Sigmoid colon (tissue), 7 donors: ENCODE results near the gene CCER1. TPM values are rescaled to one million over a fixed set of nuclear protein-coding genes. Genes with fewer than 3 reads are reported as not detected.

ENCODE experiments used
- DNase-seq: peaks from one replicate; pipeline ENCODE4 v3.0.0-alpha.2; 2019
- H3K27ac ChIP-seq, 4 donors: fragments of 200-600 bp; sonication (generic); one replicate each; pipeline ENCODE4 v1.5.1; 2016 to 2019; ENCODE audit warnings: mild to moderate bottlenecking in 1 of 4
- H3K27me3 ChIP-seq, 3 donors: fragments of 200-600 bp; sonication (generic); one replicate each; pipeline ENCODE4 v1.5.1; 2019; ENCODE audit warnings: mild to moderate bottlenecking in 1 of 3
- H3K36me3 ChIP-seq, 4 donors: fragments of 200-600 bp; sonication (generic); one replicate each; pipeline ENCODE4 v1.5.1; 2016 to 2019
- H3K4me1 ChIP-seq, 4 donors: fragments of 200-600 bp; sonication (generic); one replicate each; pipeline ENCODE4 v1.5.1; 2017 to 2019
- H3K4me3 ChIP-seq, 4 donors: fragments of 200-600 bp; sonication (generic); one replicate each; pipeline ENCODE4 v1.5.1; 2017 to 2019; ENCODE audit warnings: mild to moderate bottlenecking in 2 of 4, moderate library complexity in 1 of 4
- H3K9me3 ChIP-seq, 4 donors: fragments of 200-600 bp in 3 of 4; sonication (generic) in 3 of 4; one replicate each; pipeline versions ENCODE4 v1.5.1 to v1.6.1; 2013 to 2019
- EP300 ChIP-seq, 4 donors: sonication (generic); formaldehyde crosslinking; IDR thresholded peaks; one replicate each; pipeline ENCODE4 v1.6.1; 2017; ENCODE audit warnings: antibody characterized with exemption in 4 of 4
- POLR2A ChIP-seq, 2 donors: fragments of 450-650 bp; IDR thresholded peaks; one replicate each; pipeline ENCODE4 v1.6.1; 2016; ENCODE audit warnings: antibody characterized with exemption in 2 of 2, mild to moderate bottlenecking in 2 of 2, moderate library complexity in 2 of 2
- POLR2AphosphoS5 ChIP-seq, 4 donors: sonication (generic); formaldehyde crosslinking; IDR thresholded peaks; one replicate each; pipeline ENCODE4 v1.6.1; 2017; ENCODE audit warnings: antibody characterized with exemption in 4 of 4
- WGBS, 2 donors: extraction: QIAGEN DNeasy Blood & Tissue Kit; methylation state at CpG; one replicate each; pipeline ENCODE4 v1.1.7; 2013; 5-methylcytosine and 5-hydroxymethylcytosine counted together
- intact Hi-C: fragments of 100-400 bp; cut with DNase I; formaldehyde crosslinking; loops from one replicate; pipeline ENCODE4 v1.15.1; 2023
- polyA plus RNA-seq, 3 donors: library from polyadenylated mRNA; stranded (reverse); fragments of 200-250 nt; gene quantifications; one replicate each; pipeline ENCODE4 v1.2.3, GENCODE V29; 2013
- total RNA-seq, 4 donors: library from RNA; depleted of rRNA; stranded (reverse); fragments of >200 nt; gene quantifications; one replicate each; pipeline ENCODE4 v1.1.0, GENCODE V29; 2016
- TF ChIP-seq, protein P1 (sequence below), 4 experiments: fragments of 450-650 bp in 3 of 4; fragments of 200-600 bp in 1 of 4; IDR thresholded peaks; one replicate each; pipeline ENCODE4 v1.5.1; 2016 to 2019; ENCODE audit warnings: antibody characterized with exemption in 4 of 4, mild to moderate bottlenecking in 3 of 4, moderate library complexity in 2 of 4
- donor health status: healthy with polysubstance abuse.
- donor health status: Bipolar disorder and iron deficiency.
- donor health status: healthy.

Gene CCER1
- total and polyA plus RNA-seq, 7 donors = not detected

DNA sequence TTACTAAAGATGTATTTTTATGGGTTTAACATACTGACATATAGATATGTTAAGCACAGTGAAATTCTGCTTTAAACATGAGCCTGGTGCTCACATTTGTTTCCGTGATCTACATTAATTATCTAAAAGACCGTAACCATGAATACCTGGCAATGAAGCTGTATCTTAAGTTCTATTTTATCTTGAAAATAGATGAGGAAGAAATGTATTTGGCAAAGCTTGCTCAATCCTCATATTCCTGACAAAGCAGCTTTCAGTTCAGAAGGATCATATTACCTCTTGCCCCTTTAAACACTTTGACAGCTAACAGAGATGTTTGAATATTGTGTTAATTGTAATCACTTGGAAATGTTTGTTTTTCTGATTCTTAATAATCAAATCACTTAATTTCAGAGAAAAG is 40.0 kb upstream of the CCER1 start:
- intact Hi-C loops = no loop called here
- H3K27ac ChIP-seq = no peak overlapping the region
- 92 to 93% methylated on average over 2 of the region's 2 CpGs for WGBS, 2 donors

GRCh38 chr12:90991952-90992465 is 37.0 kb upstream of the CCER1 start:
- H3K36me3 ChIP-seq = no peaks in the 10 kb centered on the region
- no peak for DNase-seq
- H3K4me3 ChIP-seq = no peak overlapping the region
- H3K27me3 ChIP-seq = no peaks in the 10 kb centered on the region
- no peak overlapping the region for H3K27ac ChIP-seq
- whole genome bisulfite sequencing, 2 donors = 83 to 91% methylated on average over 3 of the region's 3 CpGs
- no peaks in the 10 kb centered on the region for H3K4me1 ChIP-seq
- intact Hi-C loops = no loop called here
- no peaks in the 10 kb centered on the region for H3K9me3 ChIP-seq
- TF ChIP-seq EP300 (IDR thresholded peaks at IDR 0.05) (no peak), POLR2AphosphoS5 (IDR thresholded peaks at IDR 0.05) (no peak), POLR2A (IDR thresholded peaks at IDR 0.05) (no peak)
- TF ChIP-seq, protein P1, sequence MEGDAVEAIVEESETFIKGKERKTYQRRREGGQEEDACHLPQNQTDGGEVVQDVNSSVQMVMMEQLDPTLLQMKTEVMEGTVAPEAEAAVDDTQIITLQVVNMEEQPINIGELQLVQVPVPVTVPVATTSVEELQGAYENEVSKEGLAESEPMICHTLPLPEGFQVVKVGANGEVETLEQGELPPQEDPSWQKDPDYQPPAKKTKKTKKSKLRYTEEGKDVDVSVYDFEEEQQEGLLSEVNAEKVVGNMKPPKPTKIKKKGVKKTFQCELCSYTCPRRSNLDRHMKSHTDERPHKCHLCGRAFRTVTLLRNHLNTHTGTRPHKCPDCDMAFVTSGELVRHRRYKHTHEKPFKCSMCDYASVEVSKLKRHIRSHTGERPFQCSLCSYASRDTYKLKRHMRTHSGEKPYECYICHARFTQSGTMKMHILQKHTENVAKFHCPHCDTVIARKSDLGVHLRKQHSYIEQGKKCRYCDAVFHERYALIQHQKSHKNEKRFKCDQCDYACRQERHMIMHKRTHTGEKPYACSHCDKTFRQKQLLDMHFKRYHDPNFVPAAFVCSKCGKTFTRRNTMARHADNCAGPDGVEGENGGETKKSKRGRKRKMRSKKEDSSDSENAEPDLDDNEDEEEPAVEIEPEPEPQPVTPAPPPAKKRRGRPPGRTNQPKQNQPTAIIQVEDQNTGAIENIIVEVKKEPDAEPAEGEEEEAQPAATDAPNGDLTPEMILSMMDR (IDR thresholded peaks at IDR 0.05) = no peak

More for the DNA sequence above, 40.0 kb upstream of the CCER1 start:
- TF ChIP-seq, protein P1 (IDR thresholded peaks at IDR 0.05) = no peak
- TF ChIP-seq POLR2A (IDR thresholded peaks at IDR 0.05) = no peak
- no peak for TF ChIP-seq EP300 (IDR thresholded peaks at IDR 0.05)
- TF ChIP-seq POLR2AphosphoS5 (IDR thresholded peaks at IDR 0.05) = no peak
- DNase-seq = no peak
- Histone ChIP-seq H3K4me1 (no peaks in the 10 kb centered on the region), H3K4me3 (no peak overlapping the region), H3K36me3 (no peaks in the 10 kb centered on the region), H3K9me3 (no peaks in the 10 kb centered on the region), H3K27me3 (no peaks in the 10 kb centered on the region)

GRCh38 chr12:90990611-90991010 is 35.6 kb upstream of the CCER1 start:
- WGBS, 2 donors = 60 to 61% methylated on average over 3 of the region's 3 CpGs
- Histone ChIP-seq H3K4me3 (no peak overlapping the region), H3K27me3 (no peaks in the 10 kb centered on the region), H3K36me3 (no peaks in the 10 kb centered on the region), H3K9me3 (no peaks in the 10 kb centered on the region), H3K27ac (no peak overlapping the region), H3K4me1 (no peaks in the 10 kb centered on the region)
- intact Hi-C loops = no loop called here
- DNase-seq = no peak
- TF ChIP-seq, protein P1 (IDR thresholded peaks at IDR 0.05) = no peak
- TF ChIP-seq POLR2A (IDR thresholded peaks at IDR 0.05) (no peak), POLR2AphosphoS5 (IDR thresholded peaks at IDR 0.05) (no peak), EP300 (IDR thresholded peaks at IDR 0.05) (no peak)

DNA sequence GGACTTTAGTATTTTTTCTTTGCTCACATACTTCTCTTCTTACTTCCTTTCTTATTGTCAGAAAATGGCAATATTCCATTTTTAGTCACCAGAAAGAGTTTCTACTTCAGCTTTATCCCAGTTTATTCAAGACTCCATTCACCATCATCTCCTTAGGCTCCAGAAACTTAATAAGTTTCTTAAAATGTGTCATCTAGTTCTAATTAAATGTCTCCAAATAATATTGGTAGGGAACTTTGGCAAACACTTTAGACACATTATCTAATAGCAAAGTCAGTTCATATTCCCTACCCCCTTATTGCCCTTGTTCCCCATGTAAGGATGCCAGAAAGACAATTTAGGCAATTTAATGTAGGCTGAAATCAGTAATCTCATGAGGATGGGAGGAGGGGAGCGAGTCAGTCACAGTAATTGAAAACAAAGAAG is 34.7 kb upstream of the CCER1 start:
- TF ChIP-seq EP300 (IDR thresholded peaks at IDR 0.05) = no peak
- TF ChIP-seq POLR2AphosphoS5 (IDR thresholded peaks at IDR 0.05) = no peak
- no peak for TF ChIP-seq POLR2A (IDR thresholded peaks at IDR 0.05)
- TF ChIP-seq, protein P1 (IDR thresholded peaks at IDR 0.05) = no peak
- DNase-seq = no peak
- H3K27me3 ChIP-seq = no peaks in the 10 kb centered on the region
- H3K4me3 ChIP-seq = no peak overlapping the region
- no peak overlapping the region for H3K27ac ChIP-seq
- no peaks in the 10 kb centered on the region for H3K4me1 ChIP-seq
- no peaks in the 10 kb centered on the region for H3K9me3 ChIP-seq
- 84 to 89% methylated on average over 1 of the region's 1 CpG for WGBS, 2 donors
- H3K36me3 ChIP-seq = no peaks in the 10 kb centered on the region
- intact Hi-C loops = no loop called here

DNA sequence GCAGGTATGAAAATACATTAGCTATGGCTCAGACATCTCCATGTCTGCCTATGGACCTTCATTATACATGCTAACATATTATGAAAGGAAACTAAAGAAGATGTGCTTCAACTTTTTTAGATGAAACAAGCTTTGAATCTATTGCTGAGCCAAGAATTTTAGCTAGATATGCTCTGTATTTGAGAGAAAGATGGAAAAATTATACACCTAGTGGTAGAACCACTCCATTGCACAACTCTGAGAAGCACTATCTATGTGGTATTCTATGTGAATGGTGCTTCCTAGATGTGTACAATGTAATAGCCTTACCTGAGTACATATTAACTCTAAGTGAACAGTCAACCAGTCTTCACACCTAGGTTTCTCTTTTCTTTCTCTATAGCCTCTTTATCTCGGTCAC is 32.5 kb upstream of the CCER1 start:
- intact Hi-C loops = no loop called here
- H3K4me3 ChIP-seq = no peak overlapping the region
- DNase-seq = no peak
- WGBS, 2 donors = 78 to 89% methylated on average over 1 of the region's 1 CpG
- no peaks in the 10 kb centered on the region for H3K27me3 ChIP-seq
- no peak overlapping the region for H3K27ac ChIP-seq
- no peaks in the 10 kb centered on the region for H3K4me1 ChIP-seq
- H3K9me3 ChIP-seq = no peaks in the 10 kb centered on the region
- TF ChIP-seq, protein P1 (IDR thresholded peaks at IDR 0.05) = no peak
- TF ChIP-seq EP300 (IDR thresholded peaks at IDR 0.05) = no peak
- no peak for TF ChIP-seq POLR2AphosphoS5 (IDR thresholded peaks at IDR 0.05)
- no peak for TF ChIP-seq POLR2A (IDR thresholded peaks at IDR 0.05)
- no peaks in the 10 kb centered on the region for H3K36me3 ChIP-seq
